H1 (cell line): ENCODE results near the gene ELF4. TPM values are rescaled to one million over a fixed set of nuclear protein-coding genes. Genes with fewer than 3 reads are reported as not detected.

Source experiments
- CTCF ChIA-PET: fragments of 300-600 bp; sonication (Branson Sonifier 250); formaldehyde crosslinking; loops from one replicate; lab custom pipeline; 2021; ENCODE audit not compliant: partially characterized antibody; lab: Charles Lee
- POLR2A ChIA-PET: fragments of 300-600 bp; sonication (Branson Sonifier 250); formaldehyde crosslinking; loops from one replicate; lab custom pipeline; 2021; ENCODE audit warnings: inconsistent platforms; ENCODE audit not compliant: partially characterized antibody; lab: Charles Lee
- DNase-seq, 2 experiments: peaks; one replicate each; pipeline versions ENCODE4 v3.0.0 to v3.0.0-alpha.2; 2010 to 2022; ENCODE audit warnings: low spot score in 2 of 2, low read depth in 1 of 2, mixed read lengths in 1 of 2
- FAIRE-seq: peaks from 2 replicates; lab custom pipeline; 2011; peaks lifted over from hg19 to GRCh38; lab: Jason Lieb, UNC
- H2AFZ ChIP-seq: 2 replicates; pipeline ENCODE4 v1.8.1; 2012; ENCODE audit warnings: low read length, inconsistent platforms
- H2AK5ac ChIP-seq: 2 replicates; pipeline ENCODE4 v1.6.1; 2013; ENCODE audit warnings: low read depth, low read length
- H2BK120ac ChIP-seq: replicated peaks from 2 replicates; pipeline ENCODE3; 2013; ENCODE audit warnings: low read depth, low read length, inconsistent platforms
- H2BK12ac ChIP-seq: 2 replicates; pipeline ENCODE4 v1.6.1; 2013; ENCODE audit warnings: low read depth, low read length
- H2BK15ac ChIP-seq: 2 replicates; pipeline ENCODE4 v1.6.1; 2013; ENCODE audit warnings: low read length
- H2BK20ac ChIP-seq: 2 replicates; pipeline ENCODE4 v1.6.1; 2013; ENCODE audit warnings: low read length
- H2BK5ac ChIP-seq: 2 replicates; pipeline ENCODE4 v1.6.1; 2013; ENCODE audit warnings: low read depth, low read length
- H3K14ac ChIP-seq: 2 replicates; pipeline ENCODE4 v1.6.1; 2013; ENCODE audit warnings: inconsistent platforms; ENCODE audit not compliant: insufficient read length
- H3K18ac ChIP-seq: 2 replicates; pipeline ENCODE4 v1.6.1; 2013; ENCODE audit warnings: low read length; ENCODE audit errors: extremely low read depth
- H3K23ac ChIP-seq: 2 replicates; pipeline ENCODE4 v1.6.1; 2013; ENCODE audit warnings: inconsistent platforms; ENCODE audit not compliant: insufficient read length
- H3K23me2 ChIP-seq: 2 replicates; pipeline ENCODE4 v1.6.1; 2013; ENCODE audit warnings: low read depth, low read length
- H3K27ac ChIP-seq: 2 replicates; pipeline ENCODE4 v1.6.1; 2011; ENCODE audit warnings: low read depth, low read length, inconsistent platforms
- H3K27me3 ChIP-seq, 4 experiments: replicated peaks in 1 of 4; 1 replicate in 1 of 4; 2 replicates in 3 of 4; pipeline versions ENCODE4 v1.6.1 to v1.8.1; 2011 to 2013; ENCODE audit warnings: low read length in 3 of 4, mild to moderate bottlenecking in 3 of 4, inconsistent platforms in 2 of 4, mixed read lengths in 2 of 4, moderate library complexity in 1 of 4; ENCODE audit not compliant: control insufficient read depth in 3 of 4, insufficient read depth in 3 of 4; ENCODE audit errors: extremely low read depth in 1 of 4
- H3K36me3 ChIP-seq, 4 experiments: 2 replicates each; pipeline versions ENCODE4 v1.6.1 to v1.8.1; 2011 to 2013; ENCODE audit warnings: mild to moderate bottlenecking in 4 of 4, low read length in 3 of 4, moderate library complexity in 2 of 4, control low read depth in 1 of 4, inconsistent platforms in 1 of 4; ENCODE audit not compliant: insufficient read depth in 4 of 4, control insufficient read depth in 2 of 4
- H3K4ac ChIP-seq: replicated peaks from 2 replicates; pipeline ENCODE3; 2013; ENCODE audit warnings: low read length, low read depth, mixed read lengths, inconsistent platforms; ENCODE audit not compliant: insufficient read length
- H3K4me1 ChIP-seq, 4 experiments: replicated peaks in 1 of 4; 1 replicate in 1 of 4; 2 replicates in 3 of 4; pipeline versions ENCODE4 v1.6.1 to v1.8.1; 2011 to 2013; ENCODE audit warnings: low read length in 3 of 4, inconsistent platforms in 2 of 4, mixed read lengths in 1 of 4; ENCODE audit not compliant: insufficient read depth in 4 of 4, control insufficient read depth in 3 of 4
- H3K4me2 ChIP-seq, 2 experiments: 2 replicates each; pipeline versions ENCODE4 v1.6.1 to v1.8.1; 2011 to 2013; ENCODE audit warnings: low read depth in 2 of 2, low read length in 2 of 2, control low read depth in 1 of 2, inconsistent platforms in 1 of 2, mild to moderate bottlenecking in 1 of 2; ENCODE audit not compliant: insufficient read depth in 1 of 2
- H3K4me3 ChIP-seq, 4 experiments: fragments of 200-600, 300-600 bp in 1 of 4; sonication (generic), shearing (Covaris generic), sonication (Bioruptor Twin) in 1 of 4; 2 replicates each; pipeline versions ENCODE4 v1.5.1 to v1.8.1; 2011 to 2016; ENCODE audit warnings: low read length in 4 of 4, low read depth in 3 of 4, control low read depth in 2 of 4, inconsistent platforms in 2 of 4, mild to moderate bottlenecking in 2 of 4, mixed read lengths in 1 of 4, moderate library complexity in 1 of 4; ENCODE audit not compliant: insufficient read depth in 2 of 4; ENCODE audit errors: extremely low read depth in 1 of 4
- H3K56ac ChIP-seq: replicated peaks from 2 replicates; pipeline ENCODE3; 2013; ENCODE audit warnings: low read depth, mild to moderate bottlenecking, mixed read lengths, low read length, inconsistent platforms; ENCODE audit not compliant: insufficient read length
- H3K79me1 ChIP-seq: 2 replicates; pipeline ENCODE4 v1.6.1; 2013; ENCODE audit warnings: low read depth, low read length, control low read depth
- H3K79me2 ChIP-seq, 2 experiments: 2 replicates each; pipeline versions ENCODE4 v1.6.1 to v1.8.1; 2012 to 2013; ENCODE audit warnings: low read length in 2 of 2, mild to moderate bottlenecking in 2 of 2, inconsistent platforms in 1 of 2; ENCODE audit not compliant: insufficient read depth in 2 of 2, control insufficient read depth in 1 of 2
- H3K9ac ChIP-seq, 4 experiments: replicated peaks in 1 of 4; 1 replicate in 1 of 4; 2 replicates in 3 of 4; pipeline versions ENCODE4 v1.6.1 to v1.8.1; 2011 to 2013; ENCODE audit warnings: low read depth in 3 of 4, low read length in 3 of 4, control low read depth in 2 of 4, mild to moderate bottlenecking in 2 of 4, moderate library complexity in 2 of 4, inconsistent platforms in 1 of 4; ENCODE audit errors: extremely low read depth in 1 of 4
- H3K9me3 ChIP-seq, 2 experiments: 2 replicates each; pipeline versions ENCODE4 v1.6.1 to v1.8.1; 2012 to 2013; ENCODE audit warnings: mild to moderate bottlenecking in 2 of 2, moderate library complexity in 2 of 2, control low read depth in 1 of 2, inconsistent platforms in 1 of 2, low read depth in 1 of 2, low read length in 1 of 2, mixed read lengths in 1 of 2; ENCODE audit not compliant: insufficient read depth in 2 of 2
- H4K20me1 ChIP-seq, 2 experiments: replicated peaks in 1 of 2; 2 replicates each; pipeline versions ENCODE3 to v1.8.1; 2011 to 2013; ENCODE audit warnings: inconsistent platforms in 2 of 2, low read length in 2 of 2, mild to moderate bottlenecking in 1 of 2; ENCODE audit not compliant: insufficient read depth in 2 of 2, control insufficient read depth in 1 of 2
- H4K5ac ChIP-seq: 2 replicates; pipeline ENCODE4 v1.6.1; 2013; ENCODE audit warnings: low read length, low read depth, mixed read lengths, inconsistent platforms; ENCODE audit not compliant: insufficient read length
- H4K8ac ChIP-seq: 2 replicates; pipeline ENCODE4 v1.8.0; 2013; ENCODE audit warnings: mild to moderate bottlenecking, moderate library complexity, low read length, inconsistent platforms; ENCODE audit not compliant: insufficient read depth; ENCODE audit errors: extremely low read depth
- H4K91ac ChIP-seq: replicated peaks from 2 replicates; pipeline ENCODE3; 2013; ENCODE audit warnings: low read length, mixed read lengths, inconsistent platforms; ENCODE audit not compliant: insufficient read length
- HDAC2 ChIP-seq, 2 experiments: fragments of 300-600 bp in 1 of 2; sonication (generic) in 1 of 2; IDR thresholded peaks; 2 replicates each; pipeline ENCODE4 v1.6.1; 2011 to 2012; ENCODE audit warnings: low read depth in 2 of 2, low read length in 2 of 2, mild to moderate bottlenecking in 2 of 2, moderate library complexity in 2 of 2, borderline replicate concordance in 1 of 2, inconsistent platforms in 1 of 2
- JUND ChIP-seq: IDR thresholded peaks from 2 replicates; pipeline ENCODE4 v1.6.1; 2011; ENCODE audit warnings: mild to moderate bottlenecking, improper control_type of control experiment, low read length
- MAFK ChIP-seq: IDR thresholded peaks from 2 replicates; pipeline ENCODE4 v1.6.1; 2012; ENCODE audit warnings: low read depth, mild to moderate bottlenecking, improper control_type of control experiment, low read length
- NANOG ChIP-seq: IDR thresholded peaks from 2 replicates; pipeline ENCODE4 v1.6.1; 2011; ENCODE audit warnings: low read length, low read depth, mild to moderate bottlenecking, inconsistent platforms; ENCODE audit not compliant: insufficient read depth, poor library complexity, severe bottlenecking
- RXRA ChIP-seq: IDR thresholded peaks from 2 replicates; pipeline ENCODE4 v1.6.1; 2011; ENCODE audit warnings: low read depth, mild to moderate bottlenecking, low read length, moderate library complexity; ENCODE audit not compliant: insufficient read depth
- TAF1 ChIP-seq: IDR thresholded peaks from 2 replicates; pipeline ENCODE4 v1.6.1; 2011; ENCODE audit warnings: mild to moderate bottlenecking, low read depth, low read length
- TAF7 ChIP-seq: optimal IDR thresholded peaks from 2 replicates; pipeline ENCODE3; 2011; ENCODE audit warnings: low read depth, mild to moderate bottlenecking, inconsistent platforms, low read length, moderate library complexity, borderline replicate concordance
- TBP ChIP-seq: IDR thresholded peaks from 2 replicates; pipeline ENCODE4 v1.6.1; 2011; ENCODE audit warnings: low read depth, low read length, improper control_type of control experiment
- WGBS, 2 experiments: shearing (Covaris generic) in 1 of 2; methylation state at CpG; one replicate each; pipeline versions ENCODE4 v1.1.6 to v1.1.7; 2013 to 2015; ENCODE audit warnings: low lambda C conversion rate in 2 of 2, mixed read lengths in 2 of 2, inconsistent platforms in 1 of 2, low coverage in 1 of 2, missing lambda C conversion rate in 1 of 2; ENCODE audit not compliant: insufficient replicate concordance in 2 of 2, insufficient coverage in 1 of 2, insufficient read length in 1 of 2; ENCODE audit errors: extremely low coverage in 1 of 2, missing lambda C conversion rate in 1 of 2; 5-methylcytosine and 5-hydroxymethylcytosine counted together
- polyA plus RNA-seq, 7 experiments: library from polyadenylated mRNA; depleted of rRNA in 3 of 7; stranded (reverse) in 5 of 7; unstranded in 2 of 7; fragments of >200 nt in 5 of 7; fragments of 200-250 nt in 2 of 7; gene quantifications; 1 replicate in 5 of 7; 2 replicates in 1 of 7; 4 replicates in 1 of 7; pipeline versions ENCODE4 v1.2.1 to v1.2.3, GENCODE V29; 2011 to 2013; ENCODE audit warnings: missing spikeins in 2 of 7, mixed read lengths in 2 of 7
- total RNA-seq: library from RNA; stranded (reverse); fragmentation: NEBNext Ultra II Directional; extraction: Animal tissue kit (Norgen Biotek cat#: 25700); gene quantifications from 2 replicates; pipeline ENCODE4 v1.2.1, GENCODE V29; 2021
- TF ChIP-seq, protein P1 (sequence below), 3 experiments: IDR thresholded peaks; 1 replicate in 2 of 3; 2 replicates in 1 of 3; pipeline versions ENCODE4 v1.5.1 to v1.6.1; 2011; ENCODE audit warnings: low read length in 3 of 3, mild to moderate bottlenecking in 3 of 3, inconsistent platforms in 2 of 3, low read depth in 1 of 3, moderate library complexity in 1 of 3; ENCODE audit not compliant: insufficient read depth in 1 of 3; ENCODE audit errors: control extremely low read depth in 1 of 3
- TF ChIP-seq, protein P2 (sequence below): IDR thresholded peaks from 2 replicates; pipeline ENCODE4 v1.6.1; 2012; ENCODE audit warnings: inconsistent platforms

The ELF4 gene
- total and polyA plus RNA-seq, 2 of the 8 experiments (the other 6 are each of a cell fraction or from before 2014, with no cell fraction given) = 1.8 to 2.0 TPM

DNA sequence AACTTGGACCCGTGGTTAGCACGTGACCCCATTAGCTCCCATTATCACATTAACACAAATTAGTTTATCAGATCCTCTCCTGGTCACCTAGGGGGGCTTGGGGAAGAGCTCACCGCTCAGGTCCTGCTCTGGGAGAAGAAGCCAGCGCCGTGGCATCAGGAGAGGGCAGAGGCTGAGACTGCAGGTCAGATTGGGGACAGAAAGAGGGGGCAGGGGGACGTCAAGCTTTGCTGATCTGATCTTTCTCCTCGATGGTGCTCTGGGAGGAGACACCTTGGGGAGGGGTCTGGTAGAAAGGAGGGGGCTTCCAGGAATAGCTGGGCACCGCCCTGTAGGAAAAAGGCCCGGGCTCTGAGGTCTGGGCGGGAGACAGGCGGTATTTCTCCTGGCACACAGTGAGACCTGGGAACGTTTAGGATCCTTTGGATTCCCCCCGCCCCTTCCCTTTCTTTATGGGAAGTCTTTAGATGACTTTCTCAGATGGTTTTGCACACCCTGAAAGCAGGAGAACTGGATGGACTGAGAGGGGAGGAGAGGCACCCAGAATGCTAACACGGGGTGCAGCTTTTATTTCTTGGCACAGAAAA is 9.1 kb upstream of the ELF4 start:
- 87% methylated on average over 12 of the region's 14 CpGs; no CpG with 5 or more reads in 1 of the 2 experiments for WGBS, 2 experiments
- no peak overlapping the region for H3K14ac ChIP-seq
- H3K56ac ChIP-seq = no peak overlapping the region
- H3K79me1 ChIP-seq = no peaks in the 10 kb centered on the region
- CTCF ChIA-PET = interaction anchor here (0.5 to 5.0 kb wide), 11 partner anchors 10 to 54 kb away, joined by 3 to 36 read pairs (median 4); no protein-coding TSS in a partner anchor
- H4K5ac ChIP-seq = no peak overlapping the region
- H3K4me1 ChIP-seq = no peaks in the 10 kb centered on the region; a peak in 1 of 7 replicates
- H2AFZ ChIP-seq = no peak overlapping the region
- no peak overlapping the region for H3K9ac ChIP-seq
- H3K79me2 ChIP-seq = no peaks in the 10 kb centered on the region
- no peaks in the 10 kb centered on the region; the same call in 1 of the 2 replicates for H3K23me2 ChIP-seq
- H3K4me2 ChIP-seq = no peak overlapping the region; a peak in 1 of 4 replicates
- peaks cover 2% of the 10 kb centered on the region in 2 experiments for H4K20me1 ChIP-seq
- no peaks in the 10 kb centered on the region for H3K36me3 ChIP-seq
- POLR2A ChIA-PET = interaction anchor here (1.6 kb wide), 1 partner anchor 8 kb away, joined by 3 read pairs; no protein-coding TSS in a partner anchor
- H2AK5ac ChIP-seq = no peak overlapping the region
- no peak overlapping the region for H2BK15ac ChIP-seq
- H4K8ac ChIP-seq = no peak overlapping the region
- no peak overlapping the region for H2BK12ac ChIP-seq
- H3K27me3 ChIP-seq = peaks cover 0 to 9% (median 2%) of the 10 kb centered on the region in 4 experiments; a peak in 3 of 7 replicates
- no peak overlapping the region for H3K23ac ChIP-seq
- no peak overlapping the region for H3K4me3 ChIP-seq
- no peak overlapping the region for H2BK5ac ChIP-seq
- H2BK120ac ChIP-seq = no peak overlapping the region
- no peaks in the 10 kb centered on the region for H3K9me3 ChIP-seq
- H3K18ac ChIP-seq = no peak overlapping the region
- no peak overlapping the region for H3K4ac ChIP-seq
- H4K91ac ChIP-seq = no peak overlapping the region
- H2BK20ac ChIP-seq = no peak overlapping the region
- FAIRE-seq (no peak), DNase-seq (no peak)
- H3K27ac ChIP-seq = no peak overlapping the region
- TF ChIP-seq MAFK = no peak
- TF ChIP-seq TAF1 = no peak
- no peak for TF ChIP-seq JUND
- TF ChIP-seq TBP = no peak
- TF ChIP-seq TAF7 = no peak
- TF ChIP-seq NANOG = no peak
- TF ChIP-seq, protein P1, sequence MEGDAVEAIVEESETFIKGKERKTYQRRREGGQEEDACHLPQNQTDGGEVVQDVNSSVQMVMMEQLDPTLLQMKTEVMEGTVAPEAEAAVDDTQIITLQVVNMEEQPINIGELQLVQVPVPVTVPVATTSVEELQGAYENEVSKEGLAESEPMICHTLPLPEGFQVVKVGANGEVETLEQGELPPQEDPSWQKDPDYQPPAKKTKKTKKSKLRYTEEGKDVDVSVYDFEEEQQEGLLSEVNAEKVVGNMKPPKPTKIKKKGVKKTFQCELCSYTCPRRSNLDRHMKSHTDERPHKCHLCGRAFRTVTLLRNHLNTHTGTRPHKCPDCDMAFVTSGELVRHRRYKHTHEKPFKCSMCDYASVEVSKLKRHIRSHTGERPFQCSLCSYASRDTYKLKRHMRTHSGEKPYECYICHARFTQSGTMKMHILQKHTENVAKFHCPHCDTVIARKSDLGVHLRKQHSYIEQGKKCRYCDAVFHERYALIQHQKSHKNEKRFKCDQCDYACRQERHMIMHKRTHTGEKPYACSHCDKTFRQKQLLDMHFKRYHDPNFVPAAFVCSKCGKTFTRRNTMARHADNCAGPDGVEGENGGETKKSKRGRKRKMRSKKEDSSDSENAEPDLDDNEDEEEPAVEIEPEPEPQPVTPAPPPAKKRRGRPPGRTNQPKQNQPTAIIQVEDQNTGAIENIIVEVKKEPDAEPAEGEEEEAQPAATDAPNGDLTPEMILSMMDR (IDR thresholded peaks at IDR 0.05; ENCODE audit: control extremely low read depth in 1 of 3, insufficient read depth in 1 of 3, low read depth in 1 of 3, low read length in 3 of 3) = no peak
- TF ChIP-seq, protein P2, sequence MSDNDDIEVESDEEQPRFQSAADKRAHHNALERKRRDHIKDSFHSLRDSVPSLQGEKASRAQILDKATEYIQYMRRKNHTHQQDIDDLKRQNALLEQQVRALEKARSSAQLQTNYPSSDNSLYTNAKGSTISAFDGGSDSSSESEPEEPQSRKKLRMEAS = no peak
- no peak for TF ChIP-seq RXRA
- no peak for TF ChIP-seq HDAC2 (IDR thresholded peaks at IDR 0.05; ENCODE audit: borderline replicate concordance in 1 of 2, low read depth in 2 of 2, low read length in 2 of 2)
